ENCODE data around the gene EHMT1.

- TF ChIP-seq CREB1 (IDR thresholded peaks at IDR 0.05; ENCODE audit: low read depth) (no peak), USF1 (IDR thresholded peaks at IDR 0.05) (no peak), RAD21 (IDR thresholded peaks at IDR 0.05; ENCODE audit: low read depth) (no peak), CEBPB (IDR thresholded peaks at IDR 0.05) (no peak), TEAD4 (IDR thresholded peaks at IDR 0.05) (no peak), EP300 (IDR thresholded peaks at IDR 0.05; ENCODE audit: borderline replicate concordance) (no peak), MAX (IDR thresholded peaks at IDR 0.05) (no peak), TCF12 (IDR thresholded peaks at IDR 0.05; ENCODE audit: low read depth) (no peak), NFIC (IDR thresholded peaks at IDR 0.05) (no peak)
These were observed 232.9 kb downstream of the EHMT1 start for GRCh38 chr9:137851516-137852267.
